ENCODE measurements around the gene MSI2.

The MSI2 gene

GRCh38 chr17:57533684-57534305, 277.5 kb downstream of the MSI2 start:
- no peak for DNase-seq

- DNase-seq, result no peak
These were observed 278.5 kb downstream of the MSI2 start for GRCh38 chr17:57534863-57535248.

GRCh38 chr17:57535249-57535966, 279.1 kb downstream of the MSI2 start:
- no peak for DNase-seq

GRCh38 chr17:57536289-57536688, 280.0 kb downstream of the MSI2 start:
- DNase-seq, result no peak

GRCh38 chr17:57536789-57537523, 280.6 kb downstream of the MSI2 start:
- DNase-seq, result no peak

GRCh38 chr17:57537524-57538410, 281.4 kb downstream of the MSI2 start:
- no peak for DNase-seq

GRCh38 chr17:57538736-57539456, 282.6 kb downstream of the MSI2 start:
- DNase-seq, result no peak

GRCh38 chr17:57539529-57540301, 283.4 kb downstream of the MSI2 start:
- no peak for DNase-seq

- DNase-seq, result no peak
These were observed 284.3 kb downstream of the MSI2 start for GRCh38 chr17:57540596-57540995.

- DNase-seq, result no peak
These were observed 284.7 kb downstream of the MSI2 start for GRCh38 chr17:57541049-57541448.

GRCh38 chr17:57541472-57542394, 285.4 kb downstream of the MSI2 start:
- no peak for DNase-seq

GRCh38 chr17:57542510-57542909, 286.2 kb downstream of the MSI2 start:
- DNase-seq, result no peak

- DNase-seq, result no peak
These were observed 286.9 kb downstream of the MSI2 start for GRCh38 chr17:57543230-57543629.

- DNase-seq, result no peak
These were observed 288.1 kb downstream of the MSI2 start for GRCh38 chr17:57544401-57544800.

- no peak for DNase-seq
These were observed 288.6 kb downstream of the MSI2 start for GRCh38 chr17:57544834-57545463.

GRCh38 chr17:57545731-57546342, 289.5 kb downstream of the MSI2 start:
- DNase-seq, result no peak

GRCh38 chr17:57548421-57549410, 292.4 kb downstream of the MSI2 start:
- DNase-seq, result no peak

GRCh38 chr17:57549468-57549867, 293.1 kb downstream of the MSI2 start:
- DNase-seq, result no peak

Measured in activated CD4-positive, CD25-positive, alpha-beta regulatory T cell treated with anti-CD3 and anti-CD28 coated beads, Interleukin-2, amount 50 U/mL, for 72 hours (primary cell).